ENCODE measurements around the gene SLC40A1.
A peak's percentile ranks its signal among the peaks of the same experiment; 100 is the strongest.

The SLC40A1 gene

DNA sequence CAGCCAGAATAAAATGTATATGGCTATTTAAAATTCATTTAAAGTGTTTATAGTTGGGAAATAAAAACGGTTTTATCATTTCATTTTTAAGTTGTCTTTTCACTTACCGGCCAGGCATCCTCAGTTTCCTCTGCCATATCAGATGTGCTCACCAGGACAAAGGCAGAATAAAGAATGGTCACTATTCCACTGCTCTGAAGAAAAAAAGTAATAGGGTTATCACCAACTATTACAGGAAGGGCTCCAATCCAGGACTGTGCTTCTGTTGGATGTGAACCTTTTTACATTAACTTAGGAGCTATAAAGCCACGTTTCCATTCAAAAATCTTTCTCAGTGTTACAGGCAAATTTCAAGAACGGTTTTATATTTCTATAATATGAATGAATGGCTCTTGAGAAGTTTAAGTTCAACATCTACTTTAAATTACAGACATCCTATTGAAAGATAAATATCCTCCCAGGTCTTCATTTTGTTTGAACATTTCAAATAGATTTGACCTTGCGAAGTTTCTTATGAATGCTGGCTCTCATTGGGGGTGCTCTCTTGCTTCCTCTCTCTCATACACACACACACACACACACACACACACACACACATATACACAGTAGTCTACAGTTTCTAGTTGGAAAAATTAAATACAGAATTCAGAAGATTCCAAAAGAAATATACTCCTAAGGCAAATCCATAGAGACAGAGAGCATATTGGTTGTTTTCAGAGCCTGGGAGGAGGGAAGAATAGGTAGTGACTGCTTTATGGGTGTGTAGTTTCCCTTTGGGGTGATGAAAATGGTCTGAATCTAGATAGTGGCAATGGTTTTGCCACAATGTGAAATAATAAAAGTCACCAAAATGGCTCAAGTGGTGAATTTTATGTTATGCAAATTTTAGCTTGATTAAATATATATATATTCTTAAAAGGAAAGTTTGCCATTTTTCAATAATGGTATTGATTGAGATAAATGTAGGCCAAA is 2.9 kb upstream of the SLC40A1 start:
- H3K36me3 ChIP-seq (ENCODE audit: insufficient read depth, low read length), result no peaks in the 10 kb centered on the region
- H3K4me1 ChIP-seq (ENCODE audit: insufficient read depth, low read length), result no peaks in the 10 kb centered on the region
- no peak overlapping the region for H3K9ac ChIP-seq (ENCODE audit: low read depth, low read length)
- no peaks in the 10 kb centered on the region for H3K9me3 ChIP-seq (ENCODE audit: control insufficient read depth, insufficient read depth, low read length)

DNA sequence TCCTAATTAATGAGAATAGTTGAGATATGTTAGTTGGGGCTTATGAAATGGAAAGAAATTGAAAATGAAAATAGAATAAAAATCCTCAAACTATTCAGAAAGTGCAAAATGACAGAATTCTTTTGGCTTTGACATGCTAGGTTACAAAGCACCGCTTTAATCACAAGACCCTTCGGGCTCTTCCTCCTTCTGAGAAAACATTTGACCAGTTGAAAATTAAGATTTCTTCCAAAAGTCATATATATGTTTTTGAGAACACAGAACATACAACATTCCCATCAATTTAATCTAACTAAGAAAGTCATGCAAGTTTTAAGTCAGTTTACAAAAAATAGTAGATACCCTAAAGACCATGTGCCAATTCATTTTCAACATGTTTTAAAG is 2.2 kb upstream of the SLC40A1 start:
- no peaks in the 10 kb centered on the region for H3K4me1 ChIP-seq (ENCODE audit: insufficient read depth, low read length)
- H3K9me3 ChIP-seq (ENCODE audit: control insufficient read depth, insufficient read depth, low read length), result no peaks in the 10 kb centered on the region
- H3K9ac ChIP-seq (ENCODE audit: low read depth, low read length), result no peak overlapping the region
- no peaks in the 10 kb centered on the region for H3K36me3 ChIP-seq (ENCODE audit: insufficient read depth, low read length)

DNA sequence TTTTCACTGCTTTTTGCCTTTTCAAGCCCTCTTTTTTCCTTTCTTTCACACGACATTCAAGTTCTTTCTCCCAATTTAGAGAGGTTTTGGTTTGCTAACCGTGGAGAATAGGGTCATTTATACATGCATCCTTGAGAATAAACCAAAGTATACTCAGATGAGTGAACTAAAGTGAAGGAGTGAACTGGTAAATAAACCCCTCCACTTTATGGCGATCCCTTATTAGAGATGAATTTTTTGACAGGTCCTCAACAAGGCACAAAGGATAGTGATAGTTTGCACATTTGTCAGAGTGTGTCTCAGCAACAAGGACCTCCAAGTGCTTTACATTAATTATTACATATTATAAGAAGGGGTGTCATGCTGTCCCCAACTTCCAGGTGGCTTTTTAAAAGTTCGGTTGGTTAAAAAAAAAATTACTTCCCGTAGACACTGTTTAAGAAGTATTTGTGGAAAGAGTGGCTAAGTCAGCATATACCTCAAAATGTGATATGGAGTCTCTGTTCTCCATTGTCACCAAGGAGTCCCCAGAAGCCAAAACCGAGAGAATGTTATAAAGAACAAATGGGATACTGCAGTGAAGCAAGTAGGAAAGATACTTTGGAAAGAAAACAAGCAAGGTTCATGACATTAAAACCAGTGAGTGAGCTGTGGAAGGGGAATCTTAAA is 1.7 kb upstream of the SLC40A1 start:
- no peaks in the 10 kb centered on the region for H3K36me3 ChIP-seq (ENCODE audit: insufficient read depth, low read length)
- H3K9ac ChIP-seq (ENCODE audit: low read depth, low read length), result no peak overlapping the region
- H3K4me1 ChIP-seq (ENCODE audit: insufficient read depth, low read length), result no peaks in the 10 kb centered on the region
- no peaks in the 10 kb centered on the region for H3K9me3 ChIP-seq (ENCODE audit: control insufficient read depth, insufficient read depth, low read length)

DNA sequence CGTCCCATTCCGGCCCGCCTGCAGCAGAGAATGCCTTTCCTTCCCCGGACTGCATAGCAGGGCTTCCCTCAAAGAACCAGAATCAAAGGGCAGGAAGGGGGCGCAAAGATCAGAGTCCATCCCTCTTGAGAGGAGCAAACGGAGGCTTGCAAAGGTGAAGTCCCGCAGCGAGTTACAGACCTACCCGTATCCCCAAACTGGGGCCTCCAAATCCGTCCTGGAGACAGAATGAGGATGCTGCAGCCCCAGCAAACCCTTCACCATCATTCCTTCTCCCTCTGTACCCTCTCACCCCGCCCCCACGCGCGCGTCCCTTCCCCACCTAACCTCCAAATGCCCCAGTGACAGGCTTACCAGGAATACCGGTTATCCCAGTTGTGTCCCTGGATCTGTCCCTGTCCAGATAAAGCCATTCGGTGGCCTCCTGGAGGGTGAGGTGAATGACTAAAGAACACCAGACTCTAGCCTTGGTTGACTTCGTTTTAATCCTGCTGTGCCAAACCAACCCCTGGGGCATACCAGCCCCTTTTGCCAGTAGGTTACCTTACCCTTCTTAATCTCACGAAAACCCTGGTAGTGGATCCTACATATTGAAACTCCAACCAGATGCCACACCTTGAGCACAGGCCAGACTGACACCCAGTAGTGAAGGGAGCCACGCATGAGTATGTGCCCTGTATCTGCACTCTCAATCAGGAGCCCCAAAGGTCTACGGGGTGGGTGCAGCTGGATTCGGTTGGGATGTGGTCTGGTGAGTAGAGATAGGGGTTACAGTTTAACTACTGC is 961 bp upstream of the SLC40A1 start:
- Histone ChIP-seq H3K9ac (ENCODE audit: low read depth, low read length) (peak overlapping the region; percentile 78; the same call in 1 of the 2 replicates), H3K4me1 (ENCODE audit: insufficient read depth, low read length) (no peaks in the 10 kb centered on the region), H3K9me3 (ENCODE audit: control insufficient read depth, insufficient read depth, low read length) (no peaks in the 10 kb centered on the region)

DNA sequence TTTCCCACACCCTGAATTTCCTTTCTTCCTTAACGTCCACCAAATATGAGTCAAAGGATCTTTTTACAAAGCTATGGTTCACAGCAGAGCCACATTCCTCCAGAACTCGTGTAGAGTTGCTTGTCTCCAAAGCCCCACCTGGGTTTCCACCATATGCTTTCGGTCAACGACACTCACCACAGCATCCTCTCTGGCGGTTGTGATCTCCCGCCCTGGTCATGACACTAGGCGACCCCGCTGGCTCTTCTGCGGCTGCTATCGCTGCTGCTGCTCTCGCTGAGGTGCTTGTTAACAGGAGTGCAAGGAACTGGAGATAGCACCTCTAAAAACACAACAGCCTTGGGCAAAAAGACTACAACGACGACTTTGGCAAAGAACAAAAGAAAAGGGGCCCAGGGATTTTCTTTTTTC is 340 bp downstream of the SLC40A1 start:
- H3K4me1 ChIP-seq (ENCODE audit: insufficient read depth, low read length), result no peaks in the 10 kb centered on the region
- peak overlapping the region; percentile 78; the same call in 1 of the 2 replicates for H3K9ac ChIP-seq (ENCODE audit: low read depth, low read length)
- no peaks in the 10 kb centered on the region for H3K9me3 ChIP-seq (ENCODE audit: control insufficient read depth, insufficient read depth, low read length)
- no peaks in the 10 kb centered on the region for H3K36me3 ChIP-seq (ENCODE audit: insufficient read depth, low read length)

More for the DNA sequence above, 961 bp upstream of the SLC40A1 start:
- no peaks in the 10 kb centered on the region for H3K36me3 ChIP-seq (ENCODE audit: insufficient read depth, low read length)

DNA sequence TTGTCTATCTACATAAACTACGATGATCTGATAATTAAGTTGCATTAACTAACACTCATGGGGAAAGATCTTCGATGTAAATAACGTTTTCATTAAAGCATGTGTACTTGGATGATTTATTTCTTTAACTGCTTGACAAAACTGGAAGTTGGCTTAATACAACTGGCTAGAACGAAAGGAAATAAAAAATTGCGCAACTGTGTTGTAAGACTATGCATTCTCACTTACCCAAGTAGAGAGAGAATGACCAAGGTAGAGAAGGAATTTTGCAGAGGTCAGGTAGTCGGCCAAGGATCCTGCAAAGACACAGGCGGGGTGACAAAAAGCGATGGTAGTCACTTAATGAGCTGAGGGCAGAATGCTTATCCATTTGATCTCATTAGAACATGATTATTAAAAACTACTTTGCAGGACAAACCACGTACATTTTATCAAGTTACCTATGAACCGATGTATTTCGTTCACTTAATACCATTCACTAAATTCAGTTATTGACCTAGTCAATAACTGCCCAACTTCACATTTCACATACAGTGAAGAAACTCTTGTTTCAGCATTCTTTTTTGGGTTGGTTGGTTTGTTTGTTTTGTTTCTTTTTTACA is 900 bp downstream of the SLC40A1 start:
- Histone ChIP-seq H3K9me3 (ENCODE audit: control insufficient read depth, insufficient read depth, low read length) (no peaks in the 10 kb centered on the region), H3K4me1 (ENCODE audit: insufficient read depth, low read length) (no peaks in the 10 kb centered on the region), H3K9ac (ENCODE audit: low read depth, low read length) (peak overlapping the region; percentile 78; the same call in 1 of the 2 replicates), H3K36me3 (ENCODE audit: insufficient read depth, low read length) (no peaks in the 10 kb centered on the region)

DNA sequence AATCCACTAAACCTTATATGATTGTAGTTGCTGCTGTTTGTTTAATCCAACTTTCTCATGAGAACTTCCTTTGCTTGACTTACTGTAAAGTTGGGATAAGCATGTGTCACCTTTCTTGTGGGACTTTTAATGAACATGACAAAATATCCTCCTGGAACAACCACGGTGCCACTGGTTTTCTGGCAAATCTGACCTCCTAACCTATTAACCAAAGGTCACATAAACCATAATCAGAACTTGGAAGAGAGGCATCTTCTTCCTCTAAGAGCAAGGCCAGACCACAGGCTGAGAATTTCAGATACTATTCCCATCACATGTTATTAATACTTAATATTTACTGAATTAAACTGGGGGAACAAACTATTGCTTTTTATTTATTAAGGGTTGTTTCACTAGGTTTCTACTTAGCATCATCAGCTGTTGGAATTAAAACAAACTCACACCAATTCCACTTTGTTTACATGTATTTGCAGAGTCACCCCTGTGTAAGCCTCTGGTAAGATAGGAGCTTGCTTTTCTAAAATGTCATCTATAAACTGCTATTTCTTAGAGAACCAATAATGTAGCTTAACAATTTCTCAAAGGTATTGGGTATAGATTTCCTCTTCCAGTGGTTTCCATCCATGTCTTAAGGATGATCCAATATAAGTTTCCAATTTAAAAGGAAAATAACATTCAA is 2.2 kb downstream of the SLC40A1 start:
- Histone ChIP-seq H3K36me3 (ENCODE audit: insufficient read depth, low read length) (no peaks in the 10 kb centered on the region), H3K4me1 (ENCODE audit: insufficient read depth, low read length) (no peaks in the 10 kb centered on the region)

DNA sequence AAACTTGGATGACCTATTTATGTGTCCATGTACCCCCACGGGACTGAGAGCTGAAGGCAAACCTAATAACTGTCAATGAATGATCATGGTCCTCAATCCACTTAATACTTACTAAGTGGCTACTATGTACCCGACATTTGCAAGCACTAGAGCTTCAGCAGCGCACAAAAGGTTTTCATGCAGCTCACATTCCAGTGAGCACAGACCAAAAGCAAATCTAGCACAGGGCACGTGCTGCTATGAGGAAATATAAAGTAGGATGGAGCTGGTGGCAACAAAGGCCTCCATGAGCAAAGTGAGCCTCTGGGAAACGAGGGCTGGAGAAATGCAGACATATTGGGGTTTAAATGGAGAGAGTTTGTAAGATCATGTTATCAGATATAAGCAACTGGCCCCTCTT is 3.5 kb downstream of the SLC40A1 start:
- Histone ChIP-seq H3K9me3 (ENCODE audit: control insufficient read depth, insufficient read depth, low read length) (no peaks in the 10 kb centered on the region), H3K36me3 (ENCODE audit: insufficient read depth, low read length) (no peaks in the 10 kb centered on the region), H3K4me1 (ENCODE audit: insufficient read depth, low read length) (no peaks in the 10 kb centered on the region), H3K9ac (ENCODE audit: low read depth, low read length) (no peak overlapping the region)

More for the DNA sequence above, 2.2 kb downstream of the SLC40A1 start:
- Histone ChIP-seq H3K9ac (ENCODE audit: low read depth, low read length) (no peak overlapping the region), H3K9me3 (ENCODE audit: control insufficient read depth, insufficient read depth, low read length) (no peaks in the 10 kb centered on the region)

DNA sequence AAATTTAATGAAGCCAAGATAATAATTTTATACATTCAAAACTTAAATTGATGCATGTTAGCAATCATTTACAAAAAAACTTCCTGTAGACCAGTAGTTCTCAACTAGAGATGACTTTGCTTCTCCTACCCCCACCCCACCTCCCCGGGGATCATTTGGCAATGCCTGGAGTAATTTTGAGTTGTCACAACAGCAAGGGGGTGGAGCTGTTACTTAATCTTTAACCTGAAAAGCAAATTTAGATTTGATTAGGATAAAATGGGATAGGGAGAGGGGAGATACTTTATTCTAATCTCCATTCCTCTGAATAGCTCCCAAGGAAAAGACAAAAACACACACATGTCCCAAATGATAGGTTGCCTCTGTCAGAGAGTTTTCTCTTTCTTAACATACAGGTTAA is 4.2 kb downstream of the SLC40A1 start:
- Histone ChIP-seq H3K4me1 (ENCODE audit: insufficient read depth, low read length) (no peaks in the 10 kb centered on the region), H3K9me3 (ENCODE audit: control insufficient read depth, insufficient read depth, low read length) (no peaks in the 10 kb centered on the region), H3K9ac (ENCODE audit: low read depth, low read length) (no peak overlapping the region), H3K36me3 (ENCODE audit: insufficient read depth, low read length) (no peaks in the 10 kb centered on the region)

DNA sequence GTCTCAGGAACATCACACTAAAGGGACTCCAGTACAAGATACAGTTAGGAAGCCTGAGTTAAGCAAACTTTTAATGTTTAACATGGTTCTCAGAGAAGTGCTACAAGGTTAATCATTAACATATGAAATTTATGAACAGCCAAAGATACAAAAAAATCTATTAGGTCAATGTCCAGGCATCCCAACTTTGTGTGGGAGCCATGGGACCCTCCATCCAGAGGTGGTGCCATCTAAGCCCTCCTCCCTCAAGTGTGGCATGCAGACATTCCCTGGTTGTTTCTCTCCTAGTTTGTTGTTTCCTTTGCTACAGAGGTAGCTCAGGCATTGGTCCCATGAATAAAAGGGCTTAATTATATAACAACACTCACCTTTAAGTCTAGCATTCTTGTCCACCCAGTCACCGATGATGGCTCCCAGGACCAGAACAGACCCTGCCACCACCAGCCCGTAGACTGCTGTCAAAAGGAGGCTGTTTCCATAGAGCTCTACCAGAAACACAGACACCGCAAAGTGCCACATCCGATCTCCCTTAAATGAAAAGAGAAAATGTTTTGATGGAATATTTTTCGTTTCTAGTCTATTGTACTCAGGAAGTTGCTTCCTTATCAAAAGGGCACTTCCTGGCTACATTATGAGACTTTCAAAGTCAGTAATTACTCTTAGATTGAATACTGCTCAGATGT is 5.7 kb downstream of the SLC40A1 start:
- no peak overlapping the region for H3K9ac ChIP-seq (ENCODE audit: low read depth, low read length)

DNA sequence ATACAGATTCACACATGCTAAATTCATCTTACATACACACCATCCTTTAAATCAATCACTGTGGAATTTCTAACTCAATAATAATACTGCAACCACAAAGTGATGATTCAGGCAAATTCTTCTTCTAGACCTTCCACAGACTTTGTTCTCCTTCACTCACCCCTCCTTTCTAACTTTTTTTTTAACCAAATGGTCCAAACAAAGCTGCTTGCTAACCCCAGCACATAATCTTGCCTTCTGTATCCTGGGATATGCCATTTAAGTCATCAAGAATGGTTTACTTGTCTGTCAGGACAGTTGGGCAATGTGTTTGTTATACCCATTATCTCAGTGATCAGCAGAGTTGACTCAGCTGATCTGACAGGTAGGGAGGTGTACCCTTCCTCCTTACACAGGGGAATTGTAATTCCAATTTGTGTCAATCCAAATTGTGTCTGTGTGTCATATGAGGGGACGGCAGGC is 10.0 kb downstream of the SLC40A1 start:
- H3K4me1 ChIP-seq (ENCODE audit: insufficient read depth, low read length), result no peaks in the 10 kb centered on the region
- H3K9ac ChIP-seq (ENCODE audit: low read depth, low read length), result no peak overlapping the region
- H3K36me3 ChIP-seq (ENCODE audit: insufficient read depth, low read length), result no peaks in the 10 kb centered on the region
- no peaks in the 10 kb centered on the region for H3K9me3 ChIP-seq (ENCODE audit: control insufficient read depth, insufficient read depth, low read length)

More for the DNA sequence above, 5.7 kb downstream of the SLC40A1 start:
- Histone ChIP-seq H3K9me3 (ENCODE audit: control insufficient read depth, insufficient read depth, low read length) (no peaks in the 10 kb centered on the region), H3K36me3 (ENCODE audit: insufficient read depth, low read length) (no peaks in the 10 kb centered on the region), H3K4me1 (ENCODE audit: insufficient read depth, low read length) (no peaks in the 10 kb centered on the region)

DNA sequence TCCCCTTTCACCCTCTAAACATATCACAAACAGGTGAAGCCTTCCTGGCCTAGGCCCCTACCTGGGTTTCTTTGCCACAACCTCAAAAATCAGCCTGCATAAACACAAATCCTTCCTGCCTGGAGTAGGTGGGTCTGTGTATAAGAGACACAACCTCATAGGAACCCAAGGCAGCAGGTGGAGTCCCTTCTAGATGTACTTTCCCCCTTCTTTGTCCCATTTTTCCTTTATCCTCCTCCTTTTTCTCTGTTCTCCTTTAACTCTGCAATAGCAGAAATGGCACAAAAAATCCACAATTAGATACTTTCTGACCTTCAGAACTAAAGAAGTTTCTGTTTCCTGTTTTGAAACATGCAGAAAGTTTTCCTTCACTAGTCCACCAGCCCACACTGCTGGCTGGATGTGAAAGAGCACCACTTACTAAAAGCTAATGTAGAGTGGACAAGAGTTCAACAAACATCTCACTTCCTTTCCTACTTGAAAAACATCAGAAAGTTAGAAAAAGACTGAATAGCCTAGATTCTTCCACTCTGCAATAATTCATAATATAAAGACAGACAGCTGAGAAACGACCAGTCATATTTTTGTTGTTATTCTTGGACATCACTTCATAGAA is 11.2 kb downstream of the SLC40A1 start:
- Histone ChIP-seq H3K9ac (ENCODE audit: low read depth, low read length) (no peak overlapping the region), H3K4me1 (ENCODE audit: insufficient read depth, low read length) (no peaks in the 10 kb centered on the region), H3K9me3 (ENCODE audit: control insufficient read depth, insufficient read depth, low read length) (no peaks in the 10 kb centered on the region), H3K36me3 (ENCODE audit: insufficient read depth, low read length) (no peaks in the 10 kb centered on the region)

DNA sequence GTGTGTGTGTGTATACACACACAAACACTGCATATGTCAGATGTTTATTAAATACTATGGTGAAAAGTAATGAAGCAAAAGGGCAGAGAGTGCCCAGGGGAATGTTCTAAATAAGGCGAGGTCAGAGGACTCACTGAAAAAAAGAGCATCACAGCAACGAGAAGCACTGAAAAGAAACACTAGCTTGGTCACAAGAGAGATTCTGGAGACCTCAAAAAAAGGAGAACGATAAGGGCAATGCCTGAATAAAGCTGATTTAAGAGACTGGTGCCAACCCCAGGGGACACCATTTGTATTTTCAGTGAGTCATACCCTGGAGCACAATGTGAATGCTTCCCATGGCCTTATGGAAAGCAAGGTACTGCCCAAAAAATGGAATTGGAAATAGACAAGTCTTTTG is 14.5 kb downstream of the SLC40A1 start:
- H3K36me3 ChIP-seq (ENCODE audit: insufficient read depth, low read length), result no peaks in the 10 kb centered on the region
- H3K9me3 ChIP-seq (ENCODE audit: control insufficient read depth, insufficient read depth, low read length), result no peaks in the 10 kb centered on the region
- H3K9ac ChIP-seq (ENCODE audit: low read depth, low read length), result no peak overlapping the region
- H3K4me1 ChIP-seq (ENCODE audit: insufficient read depth, low read length), result no peaks in the 10 kb centered on the region

All from ES-I3 (cell line).